Smooth muscle cell (in vitro differentiated cells): ENCODE data around the gene UXT. TPM values are rescaled to one million over a fixed set of nuclear protein-coding genes. Genes with fewer than 3 reads are reported as not detected.

ENCODE experiments used
- DNase-seq: peaks from one replicate; lab custom pipeline; 2025; ENCODE audit not compliant: unreplicated experiment; lab: John Stamatoyannopoulos, UW
- H2AFZ ChIP-seq: fragments of 200-600 bp; sonication (generic); 2 replicates; pipeline ENCODE4 v1.6.0; 2016; ENCODE audit warnings: antibody characterized with exemption, low read depth, mild to moderate bottlenecking
- H3F3A ChIP-seq: fragments of 200-600 bp; sonication (generic); 2 replicates; pipeline ENCODE4 v1.6.0; 2017; ENCODE audit warnings: antibody characterized with exemption, low read depth
- H3K27ac ChIP-seq: fragments of 200-600 bp; sonication (generic); 2 replicates; pipeline ENCODE4 v1.5.1; 2016; ENCODE audit warnings: low read depth, mild to moderate bottlenecking
- H3K27me3 ChIP-seq: fragments of 200-600 bp; sonication (generic); 2 replicates; pipeline ENCODE4 v1.6.1; 2016; ENCODE audit warnings: low read depth, mild to moderate bottlenecking
- H3K36me3 ChIP-seq: fragments of 200-600 bp; sonication (generic); 2 replicates; pipeline ENCODE4 v1.5.1; 2016; ENCODE audit warnings: low read depth
- H3K4me1 ChIP-seq: fragments of 200-600 bp; sonication (generic); 2 replicates; pipeline ENCODE4 v1.5.1; 2016; ENCODE audit warnings: low read depth
- H3K4me2 ChIP-seq: fragments of 200-600 bp; sonication (generic); 2 replicates; pipeline ENCODE4 v1.6.0; 2016; ENCODE audit warnings: mild to moderate bottlenecking
- H3K4me3 ChIP-seq: fragments of 200-600 bp; sonication (generic); 2 replicates; pipeline ENCODE4 v1.5.1; 2016; ENCODE audit warnings: mild to moderate bottlenecking
- H3K79me2 ChIP-seq: fragments of 200-600 bp; sonication (generic); 2 replicates; pipeline ENCODE4 v1.6.0; 2016; ENCODE audit warnings: low read depth, mild to moderate bottlenecking
- H3K9ac ChIP-seq: fragments of 200-600 bp; sonication (generic); 2 replicates; pipeline ENCODE4 v1.6.0; 2016; ENCODE audit warnings: low read depth
- H3K9me3 ChIP-seq: fragments of 200-600 bp; sonication (generic); replicated peaks from 2 replicates; pipeline ENCODE4 v1.5.1; 2016; ENCODE audit warnings: low read depth
- H4K20me1 ChIP-seq: fragments of 200-600 bp; sonication (generic); 2 replicates; pipeline ENCODE4 v1.6.0; 2016; ENCODE audit warnings: low read depth
- CTCF ChIP-seq: fragments of 200-600 bp; sonication (generic); IDR thresholded peaks from 2 replicates; pipeline ENCODE4 v1.5.1; 2017; ENCODE audit warnings: borderline replicate concordance, mild to moderate bottlenecking, antibody characterized with exemption; ENCODE audit not compliant: insufficient read depth, poor library complexity, severe bottlenecking
- WGBS: methylation state at CpG from one replicate; pipeline ENCODE4 v1.1.7; 2016; ENCODE audit warnings: low lambda C conversion rate; 5-methylcytosine and 5-hydroxymethylcytosine counted together
- polyA plus RNA-seq: library from polyadenylated mRNA; unstranded; fragments of >200 nt; fragmentation: Nextera tagmentation; extraction: Ambion mirVana; gene quantifications from 2 replicates; pipeline ENCODE4 v1.2.1, GENCODE V29; 2016
- total RNA-seq: library from RNA; depleted of rRNA; stranded (reverse); fragments of >200 nt; gene quantifications from 2 replicates; pipeline ENCODE4 v1.2.3, GENCODE V29; 2014

The UXT gene
- total and polyA plus RNA-seq, 2 experiments from 2014 or later: 204 to 230 TPM

- no peak overlapping the region for H2AFZ ChIP-seq
- H3K27me3 ChIP-seq: no peaks in the 10 kb centered on the region
- no peak overlapping the region for H3K4me2 ChIP-seq
- no peak overlapping the region for H3K9ac ChIP-seq
- H3K79me2 ChIP-seq: peaks cover 15% of the 10 kb centered on the region
- H3K4me3 ChIP-seq: no peak overlapping the region
- TF ChIP-seq CTCF: no peak
- peaks cover 19% of the 10 kb centered on the region for H4K20me1 ChIP-seq
- no peaks in the 10 kb centered on the region for H3F3A ChIP-seq
- 81% methylated on average over 10 of the region's 10 CpGs for WGBS
- no peaks in the 10 kb centered on the region for H3K9me3 ChIP-seq
- H3K4me1 ChIP-seq: no peaks in the 10 kb centered on the region
- no peak overlapping the region for H3K27ac ChIP-seq
- no peaks in the 10 kb centered on the region for H3K36me3 ChIP-seq
- DNase-seq: no peak
Measured at GRCh38 chrX:47645530-47645929, 13.4 kb downstream of the UXT start.

DNA sequence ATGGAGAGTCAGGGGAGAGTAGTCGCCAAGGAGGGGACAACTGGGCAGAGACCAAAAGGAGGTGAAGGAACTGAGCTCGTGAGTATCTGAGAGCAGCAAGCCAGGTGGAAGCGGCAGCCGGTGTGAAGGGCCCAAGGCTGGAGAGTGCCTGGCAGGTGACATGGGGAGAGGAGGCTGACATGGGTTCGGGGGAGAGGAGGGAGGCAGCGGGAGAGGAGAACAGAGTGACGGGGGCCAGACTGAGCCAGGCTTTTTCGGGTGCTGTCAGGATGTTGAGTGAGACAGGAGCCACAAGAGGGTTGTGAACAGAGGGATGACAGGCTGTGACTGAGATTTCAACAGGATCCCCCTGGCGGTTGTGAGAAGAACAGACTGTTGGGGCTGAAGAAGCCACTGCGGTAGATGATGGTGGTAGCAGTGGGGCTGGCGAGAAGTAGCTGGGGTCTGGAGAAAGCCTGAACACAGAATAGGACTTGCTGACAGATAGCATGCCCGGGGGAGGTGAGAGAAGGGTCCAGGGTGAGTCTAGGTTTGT is 14.4 kb downstream of the UXT start:
- no peaks in the 10 kb centered on the region for H3K9me3 ChIP-seq
- TF ChIP-seq CTCF: peak; percentile 40
- no peak overlapping the region for H3K4me2 ChIP-seq
- no peaks in the 10 kb centered on the region for H3K36me3 ChIP-seq
- 71% methylated on average over 12 of the region's 12 CpGs for WGBS
- H3F3A ChIP-seq: no peaks in the 10 kb centered on the region
- no peak overlapping the region for H2AFZ ChIP-seq
- no peaks in the 10 kb centered on the region for H3K4me1 ChIP-seq
- no peak for DNase-seq
- peaks cover 15% of the 10 kb centered on the region for H3K79me2 ChIP-seq
- H3K9ac ChIP-seq: no peak overlapping the region
- H4K20me1 ChIP-seq: peaks cover 19% of the 10 kb centered on the region
- no peak overlapping the region for H3K4me3 ChIP-seq
- no peak overlapping the region for H3K27ac ChIP-seq
- H3K27me3 ChIP-seq: no peaks in the 10 kb centered on the region

DNA sequence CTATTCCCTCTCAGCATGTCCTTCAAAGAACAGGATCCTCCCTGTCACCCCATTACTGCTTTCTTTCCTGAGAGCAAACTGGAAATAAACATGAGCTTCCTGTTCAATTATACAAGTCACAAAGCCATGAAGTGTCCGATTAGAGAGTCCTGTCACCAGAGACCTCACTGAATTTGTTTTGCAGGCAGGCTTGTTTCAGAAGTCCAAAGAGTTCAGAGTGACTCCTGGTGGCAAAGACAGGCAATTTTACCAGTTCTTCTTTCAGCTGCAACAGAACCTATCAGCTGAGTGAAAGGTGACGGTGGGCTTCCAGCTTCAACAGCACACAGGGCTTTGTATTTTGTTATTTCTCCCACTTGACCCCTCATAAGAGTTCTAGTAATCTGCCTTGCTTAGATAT is 15.1 kb downstream of the UXT start:
- no peaks in the 10 kb centered on the region for H3F3A ChIP-seq
- TF ChIP-seq CTCF: peak; percentile 18
- no peak overlapping the region for H3K9ac ChIP-seq
- H2AFZ ChIP-seq: no peak overlapping the region
- H3K4me2 ChIP-seq: no peak overlapping the region
- peaks cover 9% of the 10 kb centered on the region for H3K79me2 ChIP-seq
- DNase-seq: no peak
- H3K27ac ChIP-seq: no peak overlapping the region
- H3K27me3 ChIP-seq: no peaks in the 10 kb centered on the region
- H3K9me3 ChIP-seq: no peaks in the 10 kb centered on the region
- no peaks in the 10 kb centered on the region for H3K4me1 ChIP-seq
- no peaks in the 10 kb centered on the region for H3K36me3 ChIP-seq
- H3K4me3 ChIP-seq: no peak overlapping the region
- H4K20me1 ChIP-seq: peaks cover 19% of the 10 kb centered on the region
- WGBS: 63% methylated on average over 2 of the region's 2 CpGs

DNA sequence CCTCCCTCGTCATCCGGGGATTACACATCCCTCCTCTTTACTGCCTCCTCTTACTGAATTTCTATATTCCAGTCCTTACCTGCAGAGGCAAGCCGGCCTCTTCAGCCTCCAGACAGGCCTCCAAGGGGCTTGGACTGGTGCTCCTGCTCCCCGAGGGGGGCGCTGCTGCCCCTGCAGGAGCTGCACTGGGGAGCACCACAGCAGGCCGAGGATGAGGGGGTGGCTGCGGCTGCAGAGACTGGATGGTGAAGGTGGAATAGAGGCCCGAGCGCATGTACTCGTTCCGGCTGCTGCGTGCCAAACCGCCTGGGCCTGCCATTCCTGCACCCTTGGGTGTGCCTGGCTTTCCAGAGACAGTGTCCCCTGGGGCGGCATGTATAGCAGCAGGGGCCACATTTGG is 20.2 kb downstream of the UXT start:
- no peaks in the 10 kb centered on the region for H3K27me3 ChIP-seq
- DNase-seq: no peak
- H3K36me3 ChIP-seq: no peaks in the 10 kb centered on the region
- H3K4me3 ChIP-seq: no peak overlapping the region
- H3F3A ChIP-seq: no peaks in the 10 kb centered on the region
- H3K79me2 ChIP-seq: peaks cover 2% of the 10 kb centered on the region
- no peak overlapping the region for H3K27ac ChIP-seq
- 88% methylated on average over 14 of the region's 14 CpGs for WGBS
- TF ChIP-seq CTCF: no peak
- no peak overlapping the region for H3K9ac ChIP-seq
- no peak overlapping the region for H2AFZ ChIP-seq
- no peaks in the 10 kb centered on the region for H3K9me3 ChIP-seq
- peaks cover 7% of the 10 kb centered on the region for H4K20me1 ChIP-seq
- H3K4me2 ChIP-seq: no peak overlapping the region
- no peaks in the 10 kb centered on the region for H3K4me1 ChIP-seq
